COLO829 (cell line): ENCODE measurements around the gene RNF130.

Experiments used
- DNase-seq: peaks from one replicate; pipeline ENCODE4 v3.0.0; 2012; ENCODE audit warnings: low spot score

The RNF130 gene

GRCh38 chr5:179915406-179915935, 156.1 kb downstream of the RNF130 start:
- DNase-seq = no peak

GRCh38 chr5:179914032-179914755, 157.4 kb downstream of the RNF130 start:
- no peak for DNase-seq

GRCh38 chr5:179913461-179913860, 158.1 kb downstream of the RNF130 start:
- no peak for DNase-seq

- no peak for DNase-seq
Observed at GRCh38 chr5:179912951-179913350, 158.6 kb downstream of the RNF130 start.

GRCh38 chr5:179912386-179912785, 159.2 kb downstream of the RNF130 start:
- DNase-seq = no peak

GRCh38 chr5:179909224-179909623, 162.3 kb downstream of the RNF130 start:
- no peak for DNase-seq

GRCh38 chr5:179908528-179908927, 163.0 kb downstream of the RNF130 start:
- no peak for DNase-seq

- peak; percentile 10 for DNase-seq
Observed at GRCh38 chr5:179907556-179908324, 163.8 kb downstream of the RNF130 start, which contains the start of gene TBC1D9B. Gene TBC1D9B, minus strand, starts transcription at chr5:179907897. Its CDS starts 76 bp downstream, at chr5:179907821.

- no peak for DNase-seq
Observed at GRCh38 chr5:179906795-179907555, 164.6 kb downstream of the RNF130 start.

- DNase-seq = no peak
Observed at GRCh38 chr5:179906294-179906794, 165.2 kb downstream of the RNF130 start.

- no peak for DNase-seq
Observed at GRCh38 chr5:179905161-179905560, 166.4 kb downstream of the RNF130 start.
